Stimulated activated naive B cell treated with anti-CD40 and anti-IgM and Interleukin-4, amounts not matched to agents 10 μg/mL and 1 μg/mL and 100 μg/mL, for 72 hours (primary cell): ENCODE results near the gene SLC7A1.

Experiments
- ATAC-seq, 2 donors: fragments of 150-1000 bp; cut with Tn5 transposase; replicated peaks; 2 replicates each; pipeline ENCODE4 v1.10.0; 2021; ENCODE audit warnings: moderate library complexity in 1 of 2
- DNase-seq: peaks from one replicate; pipeline ENCODE4 v3.0.0; 2021
- H3K27ac Mint-ChIP-seq: one replicate; pipeline ENCODE4 v1.8.0; 2022; ENCODE audit warnings: mild to moderate bottlenecking, mixed read lengths
- H3K27me3 Mint-ChIP-seq, 2 donors: one replicate each; pipeline ENCODE4 v1.8.0; 2022; ENCODE audit warnings: mixed read lengths in 2 of 2
- H3K36me3 Mint-ChIP-seq, 2 donors: one replicate each; pipeline ENCODE4 v1.8.0; 2022; ENCODE audit warnings: mixed read lengths in 2 of 2, mild to moderate bottlenecking in 1 of 2
- H3K4me1 Mint-ChIP-seq, 2 donors: one replicate each; pipeline ENCODE4 v1.8.0; 2022; ENCODE audit warnings: mixed read lengths in 2 of 2, mild to moderate bottlenecking in 1 of 2
- H3K4me3 Mint-ChIP-seq, 2 donors: one replicate each; pipeline ENCODE4 v1.8.0; 2022; ENCODE audit warnings: mild to moderate bottlenecking in 2 of 2, mixed read lengths in 2 of 2, moderate library complexity in 1 of 2
- H3K9me3 Mint-ChIP-seq, 2 donors: one replicate each; pipeline ENCODE4 v1.8.0; 2022; ENCODE audit warnings: mixed read lengths in 2 of 2, mild to moderate bottlenecking in 1 of 2

The SLC7A1 gene

DNA sequence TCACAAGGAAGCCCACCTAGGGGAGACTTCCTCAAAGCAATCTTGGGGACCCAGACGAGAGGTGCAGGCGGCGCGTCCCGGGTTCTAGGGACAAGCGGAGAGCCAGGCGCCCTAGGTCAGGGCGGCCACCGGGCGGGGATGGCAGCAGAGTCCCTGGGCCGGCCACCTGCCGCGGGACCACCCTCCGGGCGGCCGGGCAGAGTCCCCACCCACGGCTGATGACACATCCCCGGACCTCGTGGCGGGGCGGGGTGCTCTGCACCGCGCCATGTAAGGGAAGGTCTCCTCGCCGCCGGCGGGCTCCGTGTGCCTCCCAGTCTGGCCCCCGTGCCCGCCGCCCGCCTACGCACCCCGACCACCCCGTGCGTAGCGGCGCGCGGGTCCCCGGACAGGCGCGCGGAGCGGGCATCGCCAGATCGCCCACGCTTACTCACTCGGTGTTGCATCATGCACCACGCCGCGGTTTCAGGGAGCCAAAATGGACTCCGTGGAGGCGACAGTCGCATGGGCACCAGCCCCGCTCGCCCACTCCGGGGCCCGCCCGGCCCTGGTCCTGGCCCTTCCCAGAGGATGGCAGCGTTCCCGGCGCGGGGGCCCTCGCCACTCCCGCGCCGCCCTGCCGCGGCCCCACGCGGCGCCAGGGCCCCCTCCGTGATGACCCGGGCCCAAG, 643 bp downstream of the SLC7A1 start:
- Mint-ChIP-seq H3K27ac (peak overlapping the region; percentile 97), H3K27me3 (peaks cover 0 to 3% of the 10 kb centered on the region in 2 donors), H3K4me3 (peak overlapping the region; percentile 90 to 94), H3K36me3 (peaks cover 7 to 17% of the 10 kb centered on the region in 2 donors), H3K4me1 (peaks cover 25 to 51% of the 10 kb centered on the region in 2 donors), H3K9me3 (no peaks in the 10 kb centered on the region)
- peak; percentile 64 to 66 for ATAC-seq
- peak; percentile 66 for DNase-seq

DNA sequence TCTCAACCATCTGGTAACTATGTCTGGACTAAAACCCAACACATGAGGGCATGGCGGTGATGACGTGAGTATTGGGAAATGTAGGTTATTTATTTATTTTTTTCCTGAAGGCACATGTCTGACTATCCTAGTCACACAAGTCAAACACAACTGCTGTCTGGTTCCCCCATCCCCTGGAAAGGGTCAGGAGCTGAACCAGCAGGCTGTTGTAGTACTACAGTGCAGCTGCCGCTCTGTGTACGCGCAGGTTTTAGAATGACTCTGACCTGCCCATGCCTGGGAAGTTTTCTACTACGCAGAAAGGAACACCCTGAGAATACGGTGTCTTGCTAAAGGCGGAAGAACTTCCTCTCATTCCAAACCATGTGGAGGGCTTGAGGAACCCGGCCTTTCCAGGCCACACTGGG, 1.2 kb downstream of the SLC7A1 start:
- H3K9me3 Mint-ChIP-seq = no peaks in the 10 kb centered on the region
- peaks cover 30 to 56% of the 10 kb centered on the region in 2 donors for H3K4me1 Mint-ChIP-seq
- H3K4me3 Mint-ChIP-seq = peak overlapping the region; percentile 90 to 94
- peak; percentile 58 to 67 for ATAC-seq
- H3K36me3 Mint-ChIP-seq = peaks cover 7 to 22% of the 10 kb centered on the region in 2 donors
- H3K27me3 Mint-ChIP-seq = peaks cover 0 to 3% of the 10 kb centered on the region in 2 donors
- peak overlapping the region; percentile 97 for H3K27ac Mint-ChIP-seq
- DNase-seq = peak; percentile 48

DNA sequence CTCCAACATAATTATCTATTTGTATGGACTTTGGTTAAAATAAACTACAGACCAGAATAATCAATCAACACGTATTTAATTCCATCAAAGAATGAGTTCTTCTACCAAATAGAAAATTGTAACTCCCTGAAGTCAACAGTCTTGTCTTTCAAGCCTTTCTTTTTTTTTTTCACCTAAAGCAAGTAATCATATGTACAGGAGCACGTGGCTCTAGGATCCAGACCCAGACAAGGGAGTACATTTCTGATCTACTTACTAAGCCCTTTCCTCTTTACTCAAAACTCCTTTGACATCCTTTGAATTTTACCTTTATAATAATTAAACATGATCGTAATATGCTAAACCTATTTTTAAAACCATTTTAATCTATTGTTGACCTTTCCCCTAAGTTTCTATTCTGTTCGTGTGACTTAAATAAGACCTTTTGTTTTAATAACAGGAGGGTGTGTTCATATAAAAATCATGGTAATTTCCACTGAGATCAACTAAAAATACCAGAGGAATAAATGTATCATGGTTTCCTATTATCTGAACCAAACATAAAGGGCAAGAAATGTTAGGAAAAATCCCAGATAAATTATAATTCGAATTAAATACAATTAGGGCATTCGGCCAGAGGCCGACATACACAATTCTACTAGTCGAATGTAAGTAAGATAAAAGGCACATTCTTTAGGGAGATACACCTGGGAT, 1.7 kb downstream of the SLC7A1 start:
- Mint-ChIP-seq H3K36me3 (peaks cover 7 to 24% of the 10 kb centered on the region in 2 donors), H3K27me3 (peaks cover 0 to 3% of the 10 kb centered on the region in 2 donors), H3K27ac (peak overlapping the region; percentile 97), H3K9me3 (no peaks in the 10 kb centered on the region), H3K4me3 (peak overlapping the region; percentile 90 to 94), H3K4me1 (peaks cover 32 to 62% of the 10 kb centered on the region in 2 donors)
- DNase-seq (no peak), ATAC-seq (no peak)

DNA sequence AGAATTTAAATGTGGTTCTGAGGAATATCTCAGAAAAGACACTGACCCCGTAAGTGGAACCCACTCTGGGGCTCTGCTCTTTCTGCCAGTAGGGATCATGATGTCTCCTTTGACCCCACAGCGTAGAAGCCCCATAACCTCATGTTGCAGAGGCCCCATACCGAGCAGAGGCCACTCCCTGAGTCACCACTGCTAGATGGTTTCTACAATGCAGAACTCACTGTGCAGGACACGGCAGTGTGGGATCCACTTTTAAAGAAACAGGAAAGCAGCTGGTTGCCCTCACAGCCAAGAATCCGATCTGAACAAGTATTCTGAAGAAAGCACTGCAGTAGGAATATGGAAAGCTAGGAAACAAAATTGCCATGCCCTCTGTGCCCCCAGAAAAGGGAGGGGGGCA, 4.2 kb downstream of the SLC7A1 start:
- peaks cover 33 to 81% of the 10 kb centered on the region in 2 donors for H3K4me1 Mint-ChIP-seq
- H3K9me3 Mint-ChIP-seq = no peaks in the 10 kb centered on the region
- DNase-seq = no peak
- H3K27ac Mint-ChIP-seq = no peak overlapping the region
- no peaks in the 10 kb centered on the region for H3K27me3 Mint-ChIP-seq
- no peak overlapping the region for H3K4me3 Mint-ChIP-seq
- no peak for ATAC-seq
- peaks cover 14 to 44% of the 10 kb centered on the region in 2 donors for H3K36me3 Mint-ChIP-seq

DNA sequence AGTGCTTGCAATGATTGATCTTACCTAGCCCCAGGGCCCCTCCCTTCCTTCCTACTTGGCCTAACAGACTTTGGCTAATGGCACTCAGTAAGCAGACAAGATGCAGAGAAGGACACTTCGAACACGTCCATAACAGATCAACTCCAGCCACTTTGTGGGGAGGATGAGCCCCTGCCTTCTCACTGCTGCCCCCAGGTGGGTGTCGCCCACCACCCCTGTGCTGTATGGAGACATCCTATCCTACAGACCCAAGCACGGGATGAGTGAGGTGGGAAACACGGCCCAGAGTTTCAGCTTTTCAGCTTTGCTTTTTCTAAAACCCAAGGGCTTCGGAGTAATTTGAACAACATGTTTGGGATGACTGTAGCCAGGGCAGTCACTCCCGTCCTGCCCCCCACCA, 5.5 kb downstream of the SLC7A1 start:
- peaks cover 14 to 46% of the 10 kb centered on the region in 2 donors for H3K36me3 Mint-ChIP-seq
- no peak overlapping the region for H3K4me3 Mint-ChIP-seq
- H3K27me3 Mint-ChIP-seq = no peaks in the 10 kb centered on the region
- DNase-seq = no peak
- no peak overlapping the region for H3K27ac Mint-ChIP-seq
- ATAC-seq = no peak
- peaks cover 35 to 79% of the 10 kb centered on the region in 2 donors for H3K4me1 Mint-ChIP-seq
- H3K9me3 Mint-ChIP-seq = no peaks in the 10 kb centered on the region

DNA sequence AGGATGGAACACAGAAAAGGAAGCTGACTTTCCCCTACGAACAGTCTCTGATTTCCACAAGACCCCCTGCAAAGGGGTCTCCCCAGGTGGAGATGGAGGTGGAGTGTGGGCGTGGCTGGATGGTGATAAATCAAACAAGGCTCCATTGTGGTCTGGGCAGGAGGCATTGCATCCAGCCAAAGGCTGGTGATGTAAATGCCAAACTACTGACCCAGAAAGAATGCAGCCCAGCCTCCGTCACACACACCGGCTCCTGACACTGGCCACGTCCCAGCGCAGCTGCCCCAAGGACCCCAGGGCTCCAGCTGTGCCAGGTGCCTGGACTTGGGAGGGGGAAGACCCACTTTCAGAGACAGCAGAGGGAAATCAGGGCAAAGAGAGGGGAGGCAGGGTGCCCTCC, 6.3 kb downstream of the SLC7A1 start:
- Mint-ChIP-seq H3K27me3 (no peaks in the 10 kb centered on the region), H3K27ac (peak overlapping the region; percentile 42), H3K36me3 (peaks cover 14 to 50% of the 10 kb centered on the region in 2 donors), H3K4me3 (no peak overlapping the region), H3K4me1 (peaks cover 37 to 76% of the 10 kb centered on the region in 2 donors), H3K9me3 (no peaks in the 10 kb centered on the region)
- ATAC-seq = no peak
- no peak for DNase-seq

DNA sequence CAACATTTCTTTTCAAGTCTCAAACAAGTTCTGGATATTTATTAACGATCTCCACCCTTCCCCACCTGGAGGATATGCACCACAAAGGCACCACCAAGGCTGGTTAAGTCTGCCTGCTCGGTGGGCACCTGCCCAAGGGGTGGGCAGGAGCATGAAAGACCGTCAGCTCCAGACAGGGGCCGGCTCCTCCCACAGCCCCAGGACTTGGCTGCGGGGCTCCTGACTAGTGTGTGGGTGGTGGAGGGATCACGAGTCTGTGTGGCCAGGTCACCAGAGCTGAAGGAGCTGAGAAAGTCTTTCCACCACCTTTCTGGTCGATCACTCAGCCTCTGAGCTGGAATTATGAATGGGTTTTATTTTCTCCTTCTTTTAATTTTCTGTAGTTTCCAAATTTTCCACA, 7.8 kb downstream of the SLC7A1 start:
- H3K9me3 Mint-ChIP-seq = no peaks in the 10 kb centered on the region
- ATAC-seq = no peak

DNA sequence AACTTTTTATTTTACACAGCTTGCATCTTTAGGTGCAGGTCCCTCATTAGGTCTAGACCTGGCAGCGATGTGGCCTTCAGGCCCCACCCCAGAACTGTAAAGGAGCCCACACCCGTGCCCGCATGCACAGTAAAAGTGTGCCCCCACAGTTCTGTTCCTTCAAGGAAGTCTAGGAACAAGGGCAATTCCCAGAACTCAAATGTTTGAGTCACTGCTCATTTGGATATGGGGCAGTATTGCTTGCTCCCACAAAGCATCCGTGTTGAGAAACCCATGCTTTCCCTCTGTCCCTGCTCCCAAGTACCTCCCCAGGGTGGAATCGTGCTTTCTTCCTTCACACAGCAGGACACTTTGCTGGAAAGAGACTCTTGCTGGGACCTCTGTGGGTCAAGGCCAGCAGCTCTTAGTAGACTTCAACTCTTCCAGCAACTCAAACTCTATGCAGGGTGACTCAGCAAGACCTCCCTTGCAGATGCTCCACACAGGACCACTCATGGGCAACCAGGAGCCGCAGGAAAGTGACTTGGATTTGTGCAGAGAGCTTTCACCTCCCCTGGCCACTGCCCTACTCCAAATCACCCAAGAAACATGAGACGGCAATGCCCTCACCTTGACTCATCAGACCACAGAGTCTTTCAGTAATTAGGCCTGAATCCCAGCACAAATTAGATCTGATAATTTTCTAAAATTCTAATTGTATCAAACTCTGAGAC, 12.3 kb downstream of the SLC7A1 start:
- peaks cover 19 to 40% of the 10 kb centered on the region in 2 donors for H3K36me3 Mint-ChIP-seq
- no peaks in the 10 kb centered on the region for H3K9me3 Mint-ChIP-seq
- ATAC-seq = no peak
- peaks cover 34 to 59% of the 10 kb centered on the region in 2 donors for H3K4me1 Mint-ChIP-seq
- DNase-seq = no peak
- no peak overlapping the region for H3K27ac Mint-ChIP-seq
- H3K27me3 Mint-ChIP-seq = no peaks in the 10 kb centered on the region
- H3K4me3 Mint-ChIP-seq = no peak overlapping the region

More for the DNA sequence above, 7.8 kb downstream of the SLC7A1 start:
- Mint-ChIP-seq H3K4me1 (peaks cover 36 to 71% of the 10 kb centered on the region in 2 donors), H3K4me3 (no peak overlapping the region), H3K36me3 (peaks cover 13 to 49% of the 10 kb centered on the region in 2 donors), H3K27me3 (no peaks in the 10 kb centered on the region), H3K27ac (no peak overlapping the region)
- DNase-seq = no peak

DNA sequence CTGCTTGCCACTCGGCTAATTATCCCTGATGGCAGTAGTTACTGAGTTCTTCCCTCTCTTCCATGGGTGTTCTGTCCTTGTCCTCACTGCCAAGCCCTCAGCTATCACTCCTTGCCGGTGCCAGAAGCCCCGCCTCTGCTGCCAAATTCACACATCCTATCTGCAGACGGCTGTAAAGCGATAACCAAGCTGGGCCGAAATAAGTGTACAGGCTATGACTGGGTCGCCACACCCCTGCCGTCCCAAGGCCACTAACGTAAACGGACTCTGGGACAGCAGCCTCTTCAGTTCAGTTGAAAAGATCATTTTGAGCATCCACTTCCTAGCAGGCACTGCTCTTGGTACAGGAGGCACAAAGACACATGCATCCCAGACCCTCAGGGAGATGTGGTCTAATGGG, 13.3 kb downstream of the SLC7A1 start:
- Mint-ChIP-seq H3K9me3 (no peaks in the 10 kb centered on the region), H3K27me3 (no peaks in the 10 kb centered on the region), H3K27ac (no peak overlapping the region), H3K4me3 (no peak overlapping the region), H3K4me1 (peaks cover 34 to 55% of the 10 kb centered on the region in 2 donors), H3K36me3 (peaks cover 16 to 34% of the 10 kb centered on the region in 2 donors)
- DNase-seq (no peak), ATAC-seq (no peak)

DNA sequence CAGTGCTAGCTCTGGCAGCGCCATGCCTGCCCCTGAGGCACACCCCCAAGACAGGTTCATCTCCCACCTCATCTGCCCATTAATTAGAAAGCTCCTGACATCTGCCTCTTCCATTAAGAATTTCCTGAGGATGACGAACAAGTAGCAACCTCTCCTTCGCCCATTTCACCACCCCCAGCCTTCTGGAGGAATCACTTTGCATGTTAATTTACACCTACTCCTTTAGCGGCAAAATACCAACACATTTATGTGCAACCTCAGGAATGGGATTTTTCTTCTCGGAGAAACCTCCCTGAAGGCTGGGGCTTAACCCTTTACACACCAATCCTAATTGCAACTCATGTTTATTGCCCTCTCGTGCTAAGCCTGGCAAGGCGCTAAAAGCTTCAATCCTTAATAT, 13.8 kb downstream of the SLC7A1 start:
- H3K4me1 Mint-ChIP-seq = peaks cover 34 to 51% of the 10 kb centered on the region in 2 donors
- ATAC-seq (no peak), DNase-seq (no peak)
- H3K27me3 Mint-ChIP-seq = no peaks in the 10 kb centered on the region
- peaks cover 16 to 29% of the 10 kb centered on the region in 2 donors for H3K36me3 Mint-ChIP-seq
- no peak overlapping the region for H3K4me3 Mint-ChIP-seq
- H3K9me3 Mint-ChIP-seq = no peaks in the 10 kb centered on the region
- peak overlapping the region; percentile 14 for H3K27ac Mint-ChIP-seq

DNA sequence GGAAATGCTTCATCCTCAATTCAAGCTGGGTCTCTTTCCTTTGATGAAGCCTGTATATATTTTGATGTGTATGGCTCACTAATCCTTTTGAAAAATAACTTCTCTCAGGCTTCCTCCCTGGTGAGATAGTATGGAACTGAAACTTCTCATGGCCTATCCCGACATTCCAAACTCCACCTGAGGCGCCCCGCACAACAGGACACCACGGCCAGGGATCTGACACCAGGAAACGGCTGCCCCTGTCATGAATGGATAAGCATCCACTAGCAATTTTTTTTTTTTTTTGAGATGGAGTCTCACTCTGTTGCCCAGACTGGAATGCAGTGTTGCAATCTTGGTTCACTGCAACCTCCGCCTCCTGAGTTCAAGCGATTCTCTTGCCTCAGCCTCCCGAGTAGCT, 16.4 kb downstream of the SLC7A1 start:
- H3K4me1 Mint-ChIP-seq = peaks cover 34 to 52% of the 10 kb centered on the region in 2 donors
- DNase-seq (no peak), ATAC-seq (no peak)
- H3K27me3 Mint-ChIP-seq = no peaks in the 10 kb centered on the region
- no peak overlapping the region for H3K4me3 Mint-ChIP-seq
- no peak overlapping the region for H3K27ac Mint-ChIP-seq
- no peaks in the 10 kb centered on the region for H3K9me3 Mint-ChIP-seq
- peaks cover 16 to 27% of the 10 kb centered on the region in 2 donors for H3K36me3 Mint-ChIP-seq

DNA sequence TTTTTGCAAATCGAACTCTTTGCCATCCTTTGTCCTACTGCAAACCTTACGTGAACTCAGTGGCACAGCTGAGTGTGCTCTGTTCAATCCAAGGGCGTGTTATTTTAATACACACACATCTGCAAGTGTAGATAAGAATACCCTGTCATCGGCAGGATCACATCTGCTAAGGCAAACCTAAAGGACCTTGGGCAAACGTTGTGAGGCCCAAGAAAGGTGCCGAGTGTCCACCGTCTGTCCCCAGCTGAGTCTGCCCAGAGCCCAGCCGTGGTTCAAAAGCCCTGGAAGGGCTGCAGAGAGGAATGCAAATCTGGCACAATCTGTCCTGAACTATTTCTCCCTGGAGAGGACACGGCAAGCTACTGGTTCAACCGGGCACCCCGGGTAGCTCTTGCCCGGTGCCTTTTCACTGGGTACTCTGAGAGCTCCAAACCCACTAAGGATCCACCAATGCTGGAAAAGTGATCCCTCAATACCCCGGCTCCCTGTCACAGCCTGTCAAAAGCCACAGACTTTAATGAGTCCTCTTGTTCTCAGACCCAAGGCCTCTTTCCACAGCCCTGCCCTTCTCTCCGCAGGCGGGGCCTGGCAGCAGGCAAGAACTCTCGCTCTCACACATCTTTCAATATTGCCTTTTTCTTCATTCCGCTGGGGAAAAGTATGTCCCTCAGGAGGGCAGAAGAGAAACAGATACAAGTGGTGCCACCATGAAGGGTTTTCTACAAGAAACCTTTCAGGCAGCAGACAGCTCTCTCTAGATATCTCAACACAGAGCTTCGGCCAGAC, 17.0 kb downstream of the SLC7A1 start:
- Mint-ChIP-seq H3K36me3 (peaks cover 16 to 27% of the 10 kb centered on the region in 2 donors), H3K4me1 (peaks cover 37 to 55% of the 10 kb centered on the region in 2 donors), H3K4me3 (no peak overlapping the region), H3K9me3 (no peaks in the 10 kb centered on the region), H3K27me3 (no peaks in the 10 kb centered on the region), H3K27ac (no peak overlapping the region)
- ATAC-seq (no peak), DNase-seq (no peak)

DNA sequence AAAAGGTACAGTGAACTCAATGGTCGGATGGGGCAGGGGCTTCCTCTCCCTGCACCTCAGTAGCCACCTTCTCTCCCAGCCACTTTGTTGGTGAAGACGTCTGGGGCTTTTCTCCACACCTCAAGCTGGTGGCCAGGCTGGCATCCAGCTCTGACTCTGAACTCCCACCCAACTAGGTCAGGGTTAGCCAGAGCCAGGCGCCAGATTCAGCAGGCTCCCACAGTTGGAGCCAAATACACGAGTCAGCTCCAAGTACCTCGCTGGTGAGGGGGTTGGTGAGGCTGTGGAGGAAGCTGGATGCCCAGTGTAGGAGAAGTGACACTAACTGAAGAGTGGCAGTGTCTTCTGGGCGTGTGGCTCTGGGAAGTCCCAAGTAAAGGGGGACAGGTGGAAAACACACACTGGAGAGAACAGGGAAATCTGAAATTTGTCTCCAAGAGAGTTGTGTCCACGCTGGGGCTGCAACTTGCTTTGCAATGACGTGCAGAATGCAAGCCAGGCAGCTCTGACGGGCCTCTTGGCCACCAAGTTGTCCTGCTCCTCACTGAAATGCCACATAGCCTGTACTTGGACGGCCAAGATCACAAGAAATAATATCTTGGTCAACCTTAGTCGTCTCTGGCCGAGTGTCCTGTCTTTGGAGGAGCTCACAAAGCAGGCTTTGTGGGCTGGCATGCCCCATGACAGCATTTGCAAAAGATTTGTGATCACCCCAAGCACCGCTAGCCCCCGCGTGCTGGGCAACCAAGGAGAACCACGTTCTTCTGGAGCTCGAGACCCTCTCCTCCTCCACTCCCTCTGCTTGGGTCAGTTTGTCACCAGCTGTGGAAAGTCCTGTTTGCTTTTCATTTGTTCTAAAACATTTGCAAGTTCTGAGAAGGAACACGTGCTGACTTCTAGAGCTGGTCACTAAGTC, 18.1 kb downstream of the SLC7A1 start:
- DNase-seq (no peak), ATAC-seq (no peak)
- H3K9me3 Mint-ChIP-seq = no peaks in the 10 kb centered on the region
- H3K36me3 Mint-ChIP-seq = peaks cover 16 to 27% of the 10 kb centered on the region in 2 donors
- H3K4me3 Mint-ChIP-seq = no peak overlapping the region
- no peak overlapping the region for H3K27ac Mint-ChIP-seq
- H3K27me3 Mint-ChIP-seq = no peaks in the 10 kb centered on the region
- peaks cover 37 to 58% of the 10 kb centered on the region in 2 donors for H3K4me1 Mint-ChIP-seq
